HG03095 (cell line): ENCODE results near the gene DYNC1I1.

ENCODE experiments used
- ATAC-seq: cut with Tn5 transposase; IDR thresholded peaks from one replicate; pipeline ENCODE4 v1.9.1; 2021; ENCODE audit warnings: moderate library complexity; ENCODE audit not compliant: unreplicated experiment

Gene DYNC1I1

GRCh38 chr7:95955748-95956147 is 183.4 kb downstream of the DYNC1I1 start:
- ATAC-seq, result no peak

DNA sequence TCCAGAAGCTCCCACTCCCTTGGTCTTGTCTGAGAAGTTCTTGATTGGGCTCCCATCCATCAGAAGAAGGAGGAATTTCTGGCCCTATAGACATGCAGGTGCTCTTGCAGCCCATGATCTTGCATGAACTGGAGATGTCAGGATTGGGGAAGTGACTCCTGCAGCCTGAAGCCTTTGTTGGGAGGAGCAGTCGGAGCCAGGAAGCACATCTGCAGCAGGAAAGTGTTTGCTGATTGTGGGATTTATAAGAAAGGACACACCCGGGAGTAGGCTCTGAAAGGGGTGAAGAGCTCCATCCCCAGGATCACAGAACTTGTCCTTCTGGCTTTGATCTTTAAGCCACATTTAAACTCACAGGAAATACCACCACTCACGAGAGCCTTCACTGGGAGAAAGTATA is 185.2 kb downstream of the DYNC1I1 start:
- ATAC-seq, result no peak

DNA sequence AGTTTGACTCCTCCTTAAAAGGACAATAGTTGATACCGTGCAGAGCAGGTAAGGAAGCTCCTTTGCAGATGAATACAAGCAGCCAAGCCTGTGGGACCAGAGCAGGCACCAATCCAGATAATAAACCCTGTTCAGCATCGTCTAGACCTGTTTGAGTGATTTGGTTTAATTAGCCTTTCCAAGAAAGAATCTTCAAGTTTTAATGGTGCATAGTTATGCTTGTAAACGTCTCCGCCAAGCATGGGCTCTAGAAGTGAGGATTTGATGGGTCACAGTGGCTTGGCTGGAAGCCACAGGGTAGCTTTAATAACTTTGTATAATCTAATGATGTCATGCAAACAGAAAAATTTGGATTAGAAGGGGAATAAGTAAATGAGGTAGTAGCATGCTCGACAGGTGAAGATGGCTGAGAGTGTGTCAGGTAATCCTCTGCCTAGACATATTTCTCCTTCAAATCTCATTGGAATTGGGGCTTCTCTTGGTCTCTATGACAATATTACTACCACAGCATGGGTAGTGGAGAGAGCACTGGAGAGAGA is 188.4 kb downstream of the DYNC1I1 start:
- ATAC-seq, result no peak

GRCh38 chr7:95963446-95963990 is 191.2 kb downstream of the DYNC1I1 start:
- no peak for ATAC-seq

DNA sequence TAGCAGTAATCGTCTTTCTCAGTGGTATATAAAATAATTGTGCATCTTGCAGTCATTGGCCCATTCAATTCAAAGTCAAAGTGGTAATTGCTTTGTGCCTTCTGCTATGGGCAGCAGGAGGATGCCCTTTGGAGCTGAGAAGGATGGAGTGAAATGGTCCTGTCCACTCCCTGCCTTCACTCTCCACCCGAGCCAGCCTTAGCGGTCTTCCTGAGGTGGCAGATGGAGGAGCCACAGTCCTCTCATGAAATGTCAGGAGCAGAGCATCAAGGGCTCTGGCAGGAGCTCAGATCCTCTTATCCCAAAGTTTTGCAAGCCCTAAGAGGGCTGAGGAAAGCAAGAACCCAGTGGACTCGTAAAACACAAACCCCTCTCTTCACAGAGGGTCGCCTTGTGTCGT is 199.4 kb downstream of the DYNC1I1 start:
- ATAC-seq, result no peak

DNA sequence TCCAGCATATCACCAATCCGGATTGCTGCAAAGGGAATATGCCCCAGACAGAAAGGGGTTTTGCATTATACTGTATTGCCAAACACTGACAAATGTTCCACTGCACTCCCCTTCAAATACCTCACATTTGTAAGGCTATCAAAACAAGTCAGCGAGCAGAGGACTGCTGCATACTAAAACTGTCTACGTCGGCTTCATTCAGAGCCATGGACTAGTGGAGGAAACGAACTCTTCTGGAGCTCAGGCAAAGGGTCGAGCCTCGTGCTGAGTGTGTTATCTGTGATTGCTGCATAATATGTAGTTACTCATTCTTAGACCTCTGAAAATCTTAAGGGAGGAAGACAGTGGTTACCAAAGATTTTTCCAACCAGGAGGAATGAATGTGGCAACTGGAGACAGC is 200.2 kb downstream of the DYNC1I1 start:
- no peak for ATAC-seq

- no peak for ATAC-seq
These were observed 201.8 kb downstream of the DYNC1I1 start for GRCh38 chr7:95974108-95974507.

- ATAC-seq, result no peak
These were observed 204.2 kb downstream of the DYNC1I1 start for GRCh38 chr7:95976369-95977060.

GRCh38 chr7:95977994-95978393 is 205.6 kb downstream of the DYNC1I1 start:
- no peak for ATAC-seq

DNA sequence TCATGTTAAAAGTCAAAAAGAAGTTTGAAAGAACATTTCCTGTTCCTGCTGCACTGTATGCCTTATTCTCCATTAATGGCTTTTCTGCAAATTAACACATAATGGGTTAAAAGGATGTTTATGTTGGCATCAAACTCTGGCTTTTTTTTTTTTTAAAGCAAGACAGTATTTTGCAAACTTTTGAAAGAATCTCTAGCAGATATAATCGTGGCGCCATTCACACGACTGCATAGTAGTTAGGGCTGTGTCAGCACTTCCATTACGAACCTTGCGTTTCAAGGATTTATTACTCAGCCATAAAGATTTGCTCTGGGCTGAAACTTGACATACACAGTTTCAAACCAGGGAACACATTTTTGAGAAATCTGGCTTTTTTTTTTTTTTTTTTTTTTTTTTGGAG is 207.8 kb downstream of the DYNC1I1 start:
- no peak for ATAC-seq

GRCh38 chr7:95980706-95981105 is 208.4 kb downstream of the DYNC1I1 start:
- ATAC-seq, result no peak

GRCh38 chr7:95986178-95986764 is 213.9 kb downstream of the DYNC1I1 start:
- ATAC-seq, result no peak

GRCh38 chr7:95989301-95989700 is 216.9 kb downstream of the DYNC1I1 start:
- ATAC-seq, result no peak

DNA sequence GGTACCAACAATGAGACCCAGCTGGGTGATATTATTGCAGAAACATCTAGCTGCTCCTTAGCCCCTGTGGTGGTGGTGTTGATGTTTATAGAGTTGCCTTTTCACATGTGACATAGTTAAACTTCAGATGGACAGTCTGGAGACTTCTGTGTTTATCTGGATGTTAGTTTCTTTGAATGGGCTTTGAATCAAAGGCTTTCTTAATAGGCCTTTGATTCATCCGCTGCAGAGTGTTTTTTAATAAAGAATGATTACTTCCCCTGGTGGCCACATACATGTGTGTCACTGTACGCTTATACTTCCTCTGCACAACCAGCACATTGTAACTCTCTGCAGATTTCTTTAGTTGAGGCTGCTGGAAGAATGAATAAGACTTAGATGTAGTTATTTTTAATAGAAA is 221.0 kb downstream of the DYNC1I1 start:
- ATAC-seq, result no peak

- ATAC-seq, result no peak
These were observed 223.8 kb downstream of the DYNC1I1 start for GRCh38 chr7:95996174-95996573.

DNA sequence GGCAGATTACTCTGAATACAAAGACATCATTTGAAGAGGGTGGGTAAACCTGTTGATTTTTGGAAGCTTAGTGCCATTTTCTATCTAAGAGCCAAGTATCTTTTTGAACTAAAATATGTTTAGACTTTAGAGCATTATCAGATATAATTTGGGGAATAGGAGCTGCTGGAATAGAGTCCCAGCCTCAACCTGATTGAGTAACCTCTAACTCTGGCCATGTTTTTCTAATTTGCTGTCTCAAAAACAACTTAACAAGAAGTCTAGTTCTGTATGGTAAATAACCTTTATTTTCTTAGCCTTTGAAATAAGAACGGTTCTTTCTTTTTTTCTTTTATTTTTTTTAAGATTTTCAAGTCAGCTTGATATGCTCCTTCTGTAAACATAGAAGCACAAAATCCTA is 224.5 kb downstream of the DYNC1I1 start:
- no peak for ATAC-seq

- ATAC-seq, result no peak
These were observed 225.3 kb downstream of the DYNC1I1 start for GRCh38 chr7:95997632-95998031.

GRCh38 chr7:95999481-95999880 is 227.1 kb downstream of the DYNC1I1 start:
- no peak for ATAC-seq

GRCh38 chr7:96004578-96004977 is 232.2 kb downstream of the DYNC1I1 start:
- ATAC-seq, result no peak

- no peak for ATAC-seq
These were observed 232.9 kb downstream of the DYNC1I1 start for GRCh38 chr7:96005271-96005670.

DNA sequence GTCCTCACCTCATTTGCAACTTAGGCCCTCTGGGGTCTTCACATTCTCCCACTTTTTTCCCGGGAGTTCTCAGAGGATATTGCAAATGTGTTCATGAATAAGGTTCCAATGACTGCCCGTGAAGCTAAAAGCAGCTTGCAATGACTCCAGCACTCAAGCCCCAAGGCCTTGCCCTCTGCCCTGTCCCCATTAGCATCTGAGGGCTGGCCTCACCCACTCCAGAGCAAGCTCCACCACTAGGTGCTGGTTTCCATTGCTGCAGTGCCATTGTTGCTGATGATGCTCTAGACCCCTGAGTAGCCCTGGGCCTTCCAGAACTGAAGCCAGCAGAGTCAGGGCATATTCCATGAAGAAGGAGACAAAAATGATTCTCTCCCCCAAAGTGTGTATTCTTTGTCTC is 236.8 kb downstream of the DYNC1I1 start:
- no peak for ATAC-seq

- ATAC-seq, result no peak
These were observed 241.5 kb downstream of the DYNC1I1 start for GRCh38 chr7:96013836-96014235.
